GM20000 (cell line): ENCODE data around the gene MTF1.

Source experiments
- DNase-seq: peaks from one replicate; pipeline ENCODE4 v3.0.0; 2012; ENCODE audit warnings: low spot score
- TF ChIP-seq, protein P1 (sequence below): IDR thresholded peaks from 2 replicates; pipeline ENCODE4 v1.5.1; 2012; ENCODE audit warnings: mild to moderate bottlenecking, control low read depth; ENCODE audit errors: extremely low read depth, missing control alignments

The MTF1 gene

DNA sequence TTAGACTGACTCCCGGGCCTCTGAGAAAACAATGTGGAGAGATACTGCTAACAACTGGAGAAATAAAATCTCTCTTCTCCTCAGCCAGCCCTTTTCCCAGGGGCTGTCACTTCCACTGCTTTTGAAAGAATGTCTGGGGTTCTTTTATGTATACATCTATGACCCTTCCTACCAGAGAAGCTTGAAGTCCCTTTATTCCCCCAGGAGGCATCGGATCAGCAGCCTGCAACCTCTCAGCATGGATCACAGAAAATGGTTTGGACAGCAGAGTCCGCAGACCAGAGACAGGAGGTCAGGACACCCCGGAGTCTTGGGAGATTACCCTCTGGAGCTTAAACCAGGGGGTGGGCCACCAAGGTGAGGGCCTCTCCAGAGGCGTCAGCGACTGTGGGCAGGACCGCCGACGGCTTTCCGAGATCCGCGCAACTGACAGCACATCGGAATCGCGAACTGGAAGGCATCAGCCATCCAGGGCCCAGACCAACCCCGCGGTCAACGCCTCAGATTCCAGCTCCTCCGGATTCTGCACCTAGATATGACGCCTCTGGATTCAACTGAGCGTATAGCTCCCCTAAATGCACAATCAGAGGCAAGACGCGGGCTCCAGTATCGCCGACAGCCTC is 95.5 kb downstream of the MTF1 start:
- TF ChIP-seq, protein P1, sequence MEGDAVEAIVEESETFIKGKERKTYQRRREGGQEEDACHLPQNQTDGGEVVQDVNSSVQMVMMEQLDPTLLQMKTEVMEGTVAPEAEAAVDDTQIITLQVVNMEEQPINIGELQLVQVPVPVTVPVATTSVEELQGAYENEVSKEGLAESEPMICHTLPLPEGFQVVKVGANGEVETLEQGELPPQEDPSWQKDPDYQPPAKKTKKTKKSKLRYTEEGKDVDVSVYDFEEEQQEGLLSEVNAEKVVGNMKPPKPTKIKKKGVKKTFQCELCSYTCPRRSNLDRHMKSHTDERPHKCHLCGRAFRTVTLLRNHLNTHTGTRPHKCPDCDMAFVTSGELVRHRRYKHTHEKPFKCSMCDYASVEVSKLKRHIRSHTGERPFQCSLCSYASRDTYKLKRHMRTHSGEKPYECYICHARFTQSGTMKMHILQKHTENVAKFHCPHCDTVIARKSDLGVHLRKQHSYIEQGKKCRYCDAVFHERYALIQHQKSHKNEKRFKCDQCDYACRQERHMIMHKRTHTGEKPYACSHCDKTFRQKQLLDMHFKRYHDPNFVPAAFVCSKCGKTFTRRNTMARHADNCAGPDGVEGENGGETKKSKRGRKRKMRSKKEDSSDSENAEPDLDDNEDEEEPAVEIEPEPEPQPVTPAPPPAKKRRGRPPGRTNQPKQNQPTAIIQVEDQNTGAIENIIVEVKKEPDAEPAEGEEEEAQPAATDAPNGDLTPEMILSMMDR: no peak
- DNase-seq: no peak

DNA sequence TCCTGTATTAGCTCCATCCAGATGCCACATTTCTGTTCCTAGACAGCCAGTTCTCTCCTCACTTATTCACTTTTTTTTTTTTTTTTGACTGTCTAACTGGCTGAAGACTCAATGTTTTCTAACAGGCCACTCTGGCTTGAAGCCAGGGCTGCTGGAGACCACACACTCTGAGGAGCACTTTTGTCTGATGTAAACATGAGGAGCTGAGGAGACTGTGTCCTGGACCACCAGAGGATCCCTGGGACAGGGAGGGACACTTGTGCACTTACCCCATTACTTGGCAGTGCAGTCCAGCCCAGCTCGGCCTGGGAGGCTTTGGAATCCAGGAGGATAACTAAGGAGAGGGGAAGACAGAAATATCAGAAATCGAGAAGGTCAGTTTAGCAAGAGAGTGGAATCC is 96.9 kb downstream of the MTF1 start:
- no peak for DNase-seq
- TF ChIP-seq, protein P1: no peak

DNA sequence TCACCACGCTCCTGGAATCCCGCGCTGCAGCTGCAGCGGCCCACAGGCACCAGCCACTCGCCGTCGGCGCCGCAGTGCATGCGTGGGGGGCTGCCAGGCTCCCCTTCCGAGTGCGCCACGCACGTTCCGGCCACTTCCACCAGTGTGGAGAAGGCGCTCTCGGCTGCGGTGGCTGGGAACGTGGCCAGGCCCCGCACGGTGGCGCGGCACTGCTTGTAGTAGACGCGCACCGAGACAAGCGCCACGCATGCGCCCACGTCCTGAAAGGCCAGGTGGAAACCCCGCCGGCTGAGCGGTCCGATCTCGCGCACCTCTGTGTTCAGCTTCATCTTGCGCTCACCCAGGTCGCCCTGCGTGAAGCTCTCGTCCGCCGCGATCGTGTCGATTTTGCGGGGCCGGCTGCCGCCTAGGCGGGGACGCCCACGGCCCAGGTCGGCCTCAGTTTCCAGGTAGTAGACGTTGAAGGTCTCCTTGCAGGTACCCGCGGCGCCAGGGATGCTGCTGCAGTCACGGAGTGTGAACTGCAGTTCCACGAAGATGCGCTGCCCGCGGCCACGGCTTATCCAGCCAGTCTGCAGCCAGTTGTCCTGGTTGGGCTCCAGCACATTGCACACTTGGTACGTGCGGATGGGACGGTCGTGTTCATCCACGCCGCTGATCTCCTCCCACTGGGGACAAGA is 97.8 kb downstream of the MTF1 start:
- TF ChIP-seq, protein P1: no peak
- no peak for DNase-seq
